Measurements from ENCODE around the gene FAM174A.

GRCh38 chr5:100493996-100494395 lies 41.2 kb upstream of the FAM174A start:
- TF ChIP-seq CTCF (conservative IDR thresholded peaks at IDR 0.05; ENCODE audit: low read depth, low read length) = no peak
- no peak for TF ChIP-seq SMC3 (IDR thresholded peaks at IDR 0.05; ENCODE audit: low read depth, low read length)
